Measurements from ENCODE around the gene FRAS1.
"Not testable (repeated sequence)": the region's sequence is repeated elsewhere in the genome, so short reads cannot be mapped to it uniquely, and the experiment has no call there.

The FRAS1 gene

GRCh38 chr4:78119698-78120097 lies 62.6 kb downstream of the FRAS1 start:
- in situ Hi-C loops (cut with MboI; ENCODE audit: low sequenced_read_pairs): no loop called here

- in situ Hi-C loops (cut with MboI; ENCODE audit: low sequenced_read_pairs): no loop called here
These were observed 63.2 kb downstream of the FRAS1 start for GRCh38 chr4:78120144-78120880.

DNA sequence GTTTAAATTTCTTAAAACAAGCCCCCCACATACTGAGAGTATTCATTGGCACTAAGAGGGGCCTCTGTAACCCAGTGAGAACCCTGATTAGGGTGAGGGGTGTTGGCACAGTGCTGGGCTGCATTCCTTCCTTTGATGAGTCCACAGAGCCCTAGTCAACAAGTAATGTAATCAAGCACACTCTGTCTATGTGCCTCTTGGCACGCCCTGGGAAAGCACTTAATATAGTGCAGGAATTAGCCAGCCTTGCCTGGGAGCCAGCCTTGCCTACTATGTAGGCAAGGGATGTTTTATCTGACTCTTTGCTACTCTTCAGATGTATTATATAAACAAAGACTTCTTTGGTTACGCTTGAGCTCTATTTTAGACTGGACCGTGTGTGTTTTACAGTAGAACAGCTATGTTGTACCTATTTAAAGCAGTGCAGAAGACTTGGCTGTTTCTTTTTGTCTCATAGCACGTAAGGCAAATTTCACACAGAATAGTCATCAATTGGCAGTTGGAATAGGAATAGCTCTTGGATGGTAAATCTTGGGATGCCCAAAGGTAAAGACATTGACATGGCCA lies 64.3 kb downstream of the FRAS1 start:
- in situ Hi-C loops (cut with MboI; ENCODE audit: low sequenced_read_pairs): no loop called here

DNA sequence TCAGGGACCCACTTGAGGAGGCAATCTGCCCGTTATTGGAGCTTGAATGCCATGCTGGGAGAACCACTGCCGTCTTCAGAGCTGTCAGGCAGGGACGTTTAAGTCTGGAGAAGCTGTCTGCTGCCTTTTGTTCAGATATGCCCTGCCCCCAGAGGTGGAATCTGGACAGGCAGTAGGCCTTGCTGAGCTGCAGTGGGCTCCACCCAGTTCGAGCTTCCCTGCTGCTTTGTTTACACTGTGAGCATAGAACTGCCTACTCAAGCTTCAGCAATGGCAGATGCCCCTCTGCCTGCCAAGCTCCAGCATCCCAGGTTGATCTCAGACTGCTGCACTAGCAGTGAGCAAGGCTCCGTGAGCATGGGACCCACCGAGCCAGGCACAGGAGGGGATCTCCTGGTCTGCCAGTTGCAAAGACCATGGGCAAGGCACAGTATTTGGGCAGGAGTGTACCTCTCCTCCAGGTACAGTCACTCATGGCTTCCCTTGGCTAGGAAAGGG lies 68.8 kb downstream of the FRAS1 start:
- in situ Hi-C loops (cut with MboI; ENCODE audit: low sequenced_read_pairs): not testable (repeated sequence)

DNA sequence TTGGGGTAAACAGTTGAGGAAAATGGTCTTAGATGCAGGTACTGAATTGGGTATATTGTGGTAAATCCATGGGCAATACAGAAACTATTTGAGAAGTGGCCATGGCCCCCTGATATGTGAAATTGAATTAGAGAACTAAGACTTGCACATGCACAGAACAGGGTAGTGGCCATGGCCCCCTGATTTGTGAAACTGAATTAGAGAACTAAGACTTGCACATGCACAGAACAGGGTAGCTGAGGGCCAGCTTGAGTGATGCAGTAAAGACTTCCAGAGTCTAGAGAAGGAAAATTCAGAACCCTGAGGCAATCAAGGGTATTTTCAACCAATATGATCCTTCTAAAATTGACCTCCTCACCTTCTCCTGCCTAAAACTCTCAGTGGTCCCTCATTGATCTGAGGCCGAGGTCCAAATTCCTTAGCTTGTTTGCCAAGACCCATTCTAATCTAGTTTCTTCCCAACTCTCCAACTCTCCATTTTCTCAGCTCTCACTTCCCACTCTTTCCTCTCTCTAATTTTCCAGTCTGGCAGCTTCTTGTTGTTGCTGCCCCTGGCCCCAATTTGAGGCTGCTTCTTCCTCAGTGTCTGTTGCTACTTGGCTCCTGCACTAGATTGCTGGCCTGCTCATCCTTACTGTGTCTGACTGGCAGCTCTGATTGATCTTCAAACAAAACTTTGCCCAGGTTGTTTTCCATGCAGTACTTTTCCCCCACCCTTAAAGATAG lies 72.4 kb downstream of the FRAS1 start:
- in situ Hi-C loops (cut with MboI; ENCODE audit: low sequenced_read_pairs): no loop called here

DNA sequence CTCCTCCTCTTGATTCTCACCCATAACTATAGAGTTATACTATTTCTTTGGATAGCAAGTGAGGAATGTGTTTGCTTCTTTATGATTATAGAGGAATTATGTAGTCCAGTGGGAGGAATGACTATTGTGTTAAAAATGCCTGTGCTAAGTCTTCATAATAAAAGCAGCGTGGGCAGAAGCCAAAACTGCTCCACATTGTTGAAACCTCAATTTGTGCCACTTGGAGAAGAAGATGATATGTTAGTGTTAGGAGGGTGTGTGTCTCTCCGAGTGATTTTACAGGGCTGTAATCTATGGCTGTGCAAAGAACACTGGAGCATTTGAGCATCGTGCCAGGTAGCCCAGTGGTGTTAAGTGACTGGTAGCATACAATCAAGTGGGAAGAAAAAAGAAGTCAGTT lies 74.3 kb downstream of the FRAS1 start:
- in situ Hi-C loops (cut with MboI; ENCODE audit: low sequenced_read_pairs): no loop called here

- in situ Hi-C loops (cut with MboI; ENCODE audit: low sequenced_read_pairs): no loop called here
These were observed 79.3 kb downstream of the FRAS1 start for GRCh38 chr4:78136109-78137081.

- in situ Hi-C loops (cut with MboI; ENCODE audit: low sequenced_read_pairs): no loop called here
These were observed 80.4 kb downstream of the FRAS1 start for GRCh38 chr4:78137532-78137931.

DNA sequence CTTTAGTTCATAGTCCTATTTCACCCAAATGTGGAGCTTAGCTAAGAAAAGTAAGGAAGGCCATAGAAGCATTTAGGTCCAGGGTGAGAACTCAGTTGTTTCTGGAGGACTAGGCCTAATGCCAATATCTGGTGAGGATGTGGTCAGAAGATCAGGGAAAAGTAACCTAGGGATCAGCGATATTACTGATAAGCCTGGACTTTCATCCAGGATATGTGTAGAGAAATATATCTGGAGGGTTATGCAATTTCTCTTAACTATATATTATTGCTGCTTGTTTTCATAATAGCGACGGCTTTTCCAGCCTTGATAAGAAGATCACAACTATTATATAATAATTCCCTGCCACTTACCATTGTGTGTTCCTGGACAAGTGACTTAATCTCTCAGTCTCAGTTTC lies 81.1 kb downstream of the FRAS1 start:
- in situ Hi-C loops (cut with MboI; ENCODE audit: low sequenced_read_pairs): no loop called here

- in situ Hi-C loops (cut with MboI; ENCODE audit: low sequenced_read_pairs): no loop called here
These were observed 86.5 kb downstream of the FRAS1 start for GRCh38 chr4:78143634-78144033.

DNA sequence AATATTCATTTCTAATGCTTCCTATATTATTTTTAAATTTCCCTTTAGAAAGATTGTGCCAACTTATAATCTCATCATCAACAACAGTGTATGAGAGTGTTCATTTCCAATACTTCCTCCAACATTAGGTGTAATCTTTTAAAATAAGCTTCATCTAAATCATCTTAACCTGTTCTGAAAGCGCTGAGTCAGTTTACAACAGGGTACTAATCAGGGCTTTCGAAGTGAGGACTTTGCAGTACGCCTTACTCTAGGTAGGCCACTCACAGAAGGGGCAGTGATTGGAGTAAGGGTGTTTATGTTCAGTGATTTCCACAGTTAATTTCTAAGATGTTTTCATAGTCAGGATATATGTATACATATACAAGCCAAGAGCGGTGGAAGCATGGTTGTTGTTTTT lies 87.9 kb downstream of the FRAS1 start:
- in situ Hi-C loops (cut with MboI; ENCODE audit: low sequenced_read_pairs): no loop called here

DNA sequence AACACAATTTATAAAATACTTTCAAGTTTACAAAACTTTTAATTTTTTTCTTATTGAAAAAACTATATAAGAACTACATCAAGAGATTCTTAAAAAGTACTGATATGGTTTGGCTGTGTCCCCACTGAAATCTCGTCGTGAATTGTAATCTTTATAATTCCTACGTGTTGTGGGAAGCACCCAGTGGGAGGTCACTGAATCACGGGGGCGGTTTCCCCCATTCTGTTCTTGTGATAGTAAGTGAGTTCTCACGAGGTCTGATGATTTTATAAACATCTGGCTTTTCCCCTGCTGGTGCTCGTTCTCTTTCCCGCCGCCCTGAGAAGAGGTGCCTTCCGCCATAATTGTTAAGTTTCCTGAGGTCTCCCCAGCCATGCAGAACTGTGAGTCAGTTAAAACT lies 88.5 kb downstream of the FRAS1 start:
- in situ Hi-C loops (cut with MboI; ENCODE audit: low sequenced_read_pairs): no loop called here

DNA sequence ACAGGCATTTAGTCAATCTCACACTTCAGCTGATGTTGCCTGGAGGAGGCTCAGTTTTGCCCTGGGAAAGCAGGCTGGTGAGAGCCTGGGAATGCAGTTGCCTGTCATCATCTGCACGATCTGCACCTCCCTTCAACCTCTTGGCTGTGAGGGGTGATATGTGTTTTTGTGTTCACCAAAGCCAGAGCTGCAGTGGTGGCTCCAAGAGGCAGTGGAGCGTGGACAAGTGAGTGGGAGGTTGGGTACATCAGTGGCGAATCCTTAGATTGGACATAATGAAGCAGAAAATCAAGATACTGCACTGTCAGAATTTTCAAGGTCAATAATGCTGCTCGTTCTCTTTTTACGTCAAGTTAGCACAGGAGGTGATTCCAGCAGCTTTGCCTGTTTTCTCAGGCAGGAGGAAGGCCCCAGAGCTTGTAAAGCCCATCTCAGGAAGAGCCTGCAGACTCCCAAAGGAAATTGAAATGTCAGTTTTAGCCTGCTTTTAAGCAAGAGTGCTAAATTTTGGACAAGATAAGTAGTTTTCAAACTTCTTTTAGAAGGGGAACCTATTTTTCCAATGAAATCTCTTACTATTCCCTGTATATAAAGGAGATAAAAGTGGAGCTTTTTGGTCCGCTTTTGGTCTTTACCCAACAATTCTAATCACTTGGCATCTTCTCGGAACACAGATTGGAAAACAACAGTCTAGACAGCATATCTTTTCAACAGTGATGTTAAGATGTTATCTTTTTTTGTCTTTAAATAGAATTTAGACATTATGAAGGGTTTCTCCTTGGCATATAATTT lies 92.8 kb downstream of the FRAS1 start:
- in situ Hi-C loops (cut with MboI; ENCODE audit: low sequenced_read_pairs): no loop called here

DNA sequence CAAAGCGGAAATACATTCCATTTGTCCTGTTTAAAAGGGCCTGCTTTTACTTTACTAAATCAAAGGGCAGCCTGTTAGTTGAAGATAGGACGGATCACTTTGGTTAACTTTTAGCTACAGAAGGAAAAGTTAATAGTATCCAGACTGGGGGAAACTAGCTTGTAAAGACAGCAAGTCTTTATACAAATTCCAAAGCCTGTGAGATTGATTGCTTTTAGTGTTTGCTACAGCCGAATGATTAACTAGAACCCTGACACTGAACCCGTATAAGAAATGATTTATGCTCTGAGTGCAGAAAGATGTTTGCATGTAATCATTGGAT lies 93.4 kb downstream of the FRAS1 start:
- in situ Hi-C loops (cut with MboI; ENCODE audit: low sequenced_read_pairs): no loop called here

DNA sequence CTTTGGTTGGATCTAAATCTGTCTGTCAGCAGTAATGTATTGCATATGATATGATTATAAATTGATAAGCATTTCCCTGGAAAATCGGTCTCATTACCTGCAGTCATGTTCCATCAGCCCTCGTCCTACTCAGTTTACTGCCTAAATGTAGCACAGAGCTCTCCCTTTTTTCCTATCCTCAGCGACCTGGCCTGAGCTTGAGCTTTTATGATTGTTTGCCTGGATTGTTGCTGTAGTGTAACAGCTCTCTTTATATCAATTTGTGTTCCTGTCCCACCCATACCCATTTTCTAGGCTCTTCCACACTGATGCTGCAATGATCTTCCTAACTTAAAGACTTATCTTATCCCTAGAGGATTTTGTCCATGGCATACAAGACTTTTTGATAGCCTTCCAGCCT lies 95.7 kb downstream of the FRAS1 start:
- in situ Hi-C loops (cut with MboI; ENCODE audit: low sequenced_read_pairs): no loop called here

DNA sequence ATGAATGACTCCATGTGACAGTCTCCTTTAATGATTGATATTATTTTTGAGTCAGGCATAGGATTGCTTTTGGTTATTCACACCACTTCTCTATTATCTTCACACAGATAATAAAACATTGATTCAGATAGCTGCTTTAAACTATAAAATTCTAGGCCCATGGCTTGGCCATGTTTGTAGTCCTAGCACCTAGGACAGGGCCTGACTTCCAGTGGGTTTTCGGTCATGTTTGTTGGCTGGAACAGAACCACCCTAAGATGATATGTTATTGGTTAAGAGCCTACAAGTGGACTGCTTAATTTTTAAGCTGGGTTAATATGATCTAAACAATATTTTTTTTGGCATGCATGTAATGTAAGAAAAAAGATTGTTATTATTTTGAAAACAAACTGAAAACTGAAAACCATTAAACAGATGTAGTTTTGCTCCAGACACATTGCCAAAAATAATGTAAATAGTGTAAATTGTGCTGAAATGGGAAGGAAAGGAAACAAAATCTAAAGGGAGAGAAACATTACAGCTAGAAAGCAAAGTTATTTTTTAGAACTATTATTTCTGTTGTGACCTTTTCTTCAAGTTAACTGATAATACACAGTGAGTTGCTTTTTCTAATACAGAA lies 98.0 kb downstream of the FRAS1 start:
- in situ Hi-C loops (cut with MboI; ENCODE audit: low sequenced_read_pairs): no loop called here

GRCh38 chr4:78155616-78156105 lies 98.5 kb downstream of the FRAS1 start:
- in situ Hi-C loops (cut with MboI; ENCODE audit: low sequenced_read_pairs): no loop called here

- in situ Hi-C loops (cut with MboI; ENCODE audit: low sequenced_read_pairs): no loop called here
These were observed 99.4 kb downstream of the FRAS1 start for GRCh38 chr4:78156520-78156919.

GRCh38 chr4:78162342-78162741 lies 105.2 kb downstream of the FRAS1 start:
- in situ Hi-C loops (cut with MboI; ENCODE audit: low sequenced_read_pairs): no loop called here

GRCh38 chr4:78162821-78163220 lies 105.7 kb downstream of the FRAS1 start:
- in situ Hi-C loops (cut with MboI; ENCODE audit: low sequenced_read_pairs): no loop called here

Data from HL-60/S4 treated with retinoic acid at 250 ng/mL for 4 days and 3 days (cell line).